ENCODE data around the gene EFNA2. TPM values are rescaled to one million over a fixed set of nuclear protein-coding genes. Genes with fewer than 3 reads are reported as not detected.

EFNA2 gene
- total and polyA plus RNA-seq, 2 of the 4 experiments (the other 2 are of a cell fraction), result not detected

DNA sequence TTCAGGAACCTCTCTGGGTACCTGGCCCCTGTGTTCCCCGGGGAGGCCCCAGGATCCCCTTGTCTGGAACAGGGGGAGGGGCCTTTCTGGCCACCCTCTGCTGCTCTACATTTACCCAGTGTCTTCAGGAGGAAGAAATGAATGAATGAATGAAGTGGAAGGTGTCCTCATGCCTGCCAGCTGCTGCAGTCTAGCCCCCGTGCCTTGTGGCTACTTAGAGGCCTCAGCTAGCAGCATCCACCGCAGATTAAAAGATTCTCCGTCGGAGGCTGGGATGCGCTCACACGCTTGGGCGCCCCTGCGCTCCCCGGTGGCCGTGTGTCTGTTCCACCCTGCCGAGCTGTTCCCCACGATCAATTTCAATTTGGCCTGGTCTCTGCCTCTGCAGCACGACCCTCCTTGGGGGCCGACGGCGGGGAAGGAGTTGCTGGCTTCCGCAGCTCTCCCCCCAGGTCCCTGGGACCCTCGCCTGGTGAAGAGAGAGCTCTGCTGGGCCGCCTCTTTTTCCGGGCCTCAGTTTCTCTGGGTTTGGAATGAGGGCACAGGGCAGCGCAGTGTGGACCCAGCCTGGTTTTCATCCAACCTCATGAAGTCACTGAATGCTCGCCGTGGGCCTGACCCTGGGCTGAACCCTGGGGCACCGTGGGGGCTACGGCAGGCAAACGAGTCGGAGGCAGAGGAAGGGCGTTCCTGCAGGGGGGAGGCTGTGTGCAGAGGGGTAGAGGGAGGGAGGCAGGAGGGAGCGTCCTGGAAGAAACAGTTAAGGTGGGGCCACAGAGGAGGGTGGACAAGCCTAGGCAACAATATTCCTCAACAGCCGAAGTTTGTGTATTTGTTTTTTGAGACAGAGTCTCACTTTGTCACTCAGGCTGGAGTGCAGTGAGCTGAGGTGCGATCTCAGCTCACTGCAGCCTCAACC lies 28.3 kb downstream of the EFNA2 start:
- Histone ChIP-seq H4K20me1 (ENCODE audit: insufficient read depth, low read length) (no peaks in the 10 kb centered on the region; the same call in 1 of the 2 replicates), H3K56ac (ENCODE audit: extremely low read depth, insufficient read depth, low read length) (no peak overlapping the region), H3K27me3 (ENCODE audit: control insufficient read depth, insufficient read depth, low read length) (peaks cover 36% of the 10 kb centered on the region), H2AK9ac (replicated peaks; ENCODE audit: low read depth, low read length, poor library complexity) (peak overlapping the region; percentile 65), H3K79me1 (ENCODE audit: low read depth in 1 of 2, low read length in 2 of 2) (no peaks in the 10 kb centered on the region), H2AFZ (replicated peaks; ENCODE audit: low read length, poor library complexity) (peak overlapping the region; percentile 70), H3K9me1 (ENCODE audit: insufficient read depth, low read length) (no peaks in the 10 kb centered on the region), H2BK15ac (ENCODE audit: low read depth, low read length) (no peak overlapping the region), H2BK20ac (ENCODE audit: low read depth, low read length) (no peak overlapping the region), H3K18ac (ENCODE audit: low read depth, low read length) (no peak overlapping the region), H3K4me1 (ENCODE audit: control insufficient read depth, insufficient read depth, low read length) (no peaks in the 10 kb centered on the region; the same call in 1 of the 2 replicates), H4K5ac (ENCODE audit: low read depth, low read length) (no peak overlapping the region), H3K36me3 (ENCODE audit: control insufficient read depth, insufficient read depth, low read length) (no peaks in the 10 kb centered on the region), H2AK5ac (ENCODE audit: low read depth, low read length) (0 out of 2 replicates have a peak overlapping the region, but pooled peaks have one; percentile 14), H3K4me2 (ENCODE audit: low read depth, low read length) (no peak overlapping the region), H3K9ac (ENCODE audit: low read depth, low read length) (no peak overlapping the region), H3K9me3 (ENCODE audit: control insufficient read depth, insufficient read depth, low read length) (no peaks in the 10 kb centered on the region), H3K27ac (ENCODE audit: insufficient read depth, low read length) (no peak overlapping the region), H3K4me3 (ENCODE audit: insufficient read depth, low read depth, low read length) (no peak overlapping the region), H3K4ac (ENCODE audit: low read depth, low read length) (no peak overlapping the region), H3K23ac (ENCODE audit: low read depth, low read length) (no peak overlapping the region), H3K14ac (replicated peaks; ENCODE audit: low read depth, low read length) (no peak overlapping the region), H4K91ac (ENCODE audit: insufficient read depth, low read depth, low read length) (no peak overlapping the region), H2BK120ac (ENCODE audit: low read depth, low read length) (no peak overlapping the region), H2BK5ac (ENCODE audit: low read depth, low read length, poor library complexity, severe bottlenecking) (no peak overlapping the region), H4K8ac (ENCODE audit: low read depth in 2 of 2, low read length in 2 of 2) (no peak overlapping the region)
- in situ Hi-C loops (cut with MboI; ENCODE audit: low sequenced_read_pairs) (no loop called here), dilution Hi-C loops (cut with HindIII; ENCODE audit: low sequenced_read_pairs, unreplicated experiment) (no loop called here), intact Hi-C loops (cut with micrococcal nuclease) (no loop called here)
- POLR2A ChIA-PET (ENCODE audit: unreplicated experiment), result no interaction called here
- no TSS peak for BruUV-seq (replicated peaks)
- no peak for DNase-seq
- CTCF ChIA-PET, result interaction anchor here (1.4 kb wide), 1 partner anchor 34 kb away, joined by 3 read pairs; no protein-coding TSS in a partner anchor
- ATAC-seq (ENCODE audit: low read depth), result no peak
- 77% methylated on average over 19 of the region's 32 CpGs; no CpG with 5 or more reads in 1 of the 2 experiments for WGBS, 2 experiments (ENCODE audit: extremely low coverage in 2 of 2, insufficient read length in 1 of 2)
- TF ChIP-seq, protein P1, sequence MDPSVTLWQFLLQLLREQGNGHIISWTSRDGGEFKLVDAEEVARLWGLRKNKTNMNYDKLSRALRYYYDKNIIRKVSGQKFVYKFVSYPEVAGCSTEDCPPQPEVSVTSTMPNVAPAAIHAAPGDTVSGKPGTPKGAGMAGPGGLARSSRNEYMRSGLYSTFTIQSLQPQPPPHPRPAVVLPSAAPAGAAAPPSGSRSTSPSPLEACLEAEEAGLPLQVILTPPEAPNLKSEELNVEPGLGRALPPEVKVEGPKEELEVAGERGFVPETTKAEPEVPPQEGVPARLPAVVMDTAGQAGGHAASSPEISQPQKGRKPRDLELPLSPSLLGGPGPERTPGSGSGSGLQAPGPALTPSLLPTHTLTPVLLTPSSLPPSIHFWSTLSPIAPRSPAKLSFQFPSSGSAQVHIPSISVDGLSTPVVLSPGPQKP (IDR thresholded peaks at IDR 0.05; ENCODE audit: borderline replicate concordance, low read depth, low read length), result no peak
- TF ChIP-seq NFE2L2 (IDR thresholded peaks at IDR 0.05; ENCODE audit: low read depth, low read length) (no peak), MAFK (IDR thresholded peaks at IDR 0.05; ENCODE audit: low read depth, low read length) (no peak)
- TF ChIP-seq, protein P2, sequence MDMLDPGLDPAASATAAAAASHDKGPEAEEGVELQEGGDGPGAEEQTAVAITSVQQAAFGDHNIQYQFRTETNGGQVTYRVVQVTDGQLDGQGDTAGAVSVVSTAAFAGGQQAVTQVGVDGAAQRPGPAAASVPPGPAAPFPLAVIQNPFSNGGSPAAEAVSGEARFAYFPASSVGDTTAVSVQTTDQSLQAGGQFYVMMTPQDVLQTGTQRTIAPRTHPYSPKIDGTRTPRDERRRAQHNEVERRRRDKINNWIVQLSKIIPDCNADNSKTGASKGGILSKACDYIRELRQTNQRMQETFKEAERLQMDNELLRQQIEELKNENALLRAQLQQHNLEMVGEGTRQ (IDR thresholded peaks at IDR 0.05; ENCODE audit: low read depth, low read length), result no peak

Measured in IMR-90 (cell line).